GM12878 (cell line): ENCODE results near the gene ARAP2. TPM values are rescaled to one million over a fixed set of nuclear protein-coding genes. Genes with fewer than 3 reads are reported as not detected.

Source experiments
- CEBPB ChIP-seq, 2 experiments: fragments of 150-350 bp in 1 of 2; IDR thresholded peaks; 2 replicates each; pipeline ENCODE4 v1.6.1; 2012 to 2014; ENCODE audit warnings: low read depth in 2 of 2, low read length in 2 of 2, borderline replicate concordance in 1 of 2, inconsistent platforms in 1 of 2
- HDGF ChIP-seq: fragments of 450-650 bp; IDR thresholded peaks from 2 replicates; pipeline ENCODE4 v1.6.1; 2016; ENCODE audit warnings: antibody characterized with exemption
- MTA2 ChIP-seq: fragments of 450-650 bp; IDR thresholded peaks from 2 replicates; pipeline ENCODE4 v1.6.1; 2016; ENCODE audit warnings: low read depth, mild to moderate bottlenecking, moderate library complexity
- MYC ChIP-seq: IDR thresholded peaks from 2 replicates; pipeline ENCODE4 v1.6.1; 2011; ENCODE audit warnings: mild to moderate bottlenecking, low read length, moderate library complexity, inconsistent platforms; ENCODE audit not compliant: insufficient read depth, insufficient replicate concordance, insufficient read length, severe bottlenecking
- NFYB ChIP-seq: IDR thresholded peaks from 2 replicates; pipeline ENCODE4 v1.6.1; 2011; ENCODE audit warnings: low read depth, mild to moderate bottlenecking, low read length, improper control_type of control experiment, moderate library complexity; ENCODE audit not compliant: insufficient read depth
- PAX8 ChIP-seq: fragments of 450-650 bp; IDR thresholded peaks from 2 replicates; pipeline ENCODE4 v1.6.1; 2017; ENCODE audit warnings: mild to moderate bottlenecking, moderate library complexity
- SP1 ChIP-seq: IDR thresholded peaks from one replicate; pipeline ENCODE4 v1.6.1; 2011; ENCODE audit warnings: low read depth, low read length
- TBL1XR1 ChIP-seq: IDR thresholded peaks from 2 replicates; pipeline ENCODE4 v1.6.1; 2012; ENCODE audit warnings: low read depth, low read length, improper control_type of control experiment
- ZBED1 ChIP-seq: IDR thresholded peaks from 2 replicates; pipeline ENCODE4 v1.6.1; 2016; ENCODE audit warnings: borderline replicate concordance
- ZNF274 ChIP-seq: IDR thresholded peaks from one replicate; pipeline ENCODE4 v1.8.0; 2011; ENCODE audit not compliant: insufficient read length, insufficient read depth
- polyA plus RNA-seq, 11 experiments: library from polyadenylated mRNA; depleted of rRNA in 4 of 11; unstranded in 6 of 11; stranded (reverse) in 5 of 11; fragments of >200 nt; fragmentation: Nextera tagmentation in 4 of 11; fragmentation: Illumina TruSeq in 1 of 11; extraction: Ambion mirVana in 4 of 11; extraction: Trizol in 1 of 11; gene quantifications; 1 replicate in 1 of 11; 2 replicates in 10 of 11; pipeline versions ENCODE4 v1.2.1 to v1.2.3, GENCODE V29; 2011 to 2016; ENCODE audit warnings: inconsistent platforms in 2 of 11, missing spikeins in 2 of 11, low read depth in 1 of 11
- total RNA-seq, 4 experiments: library from RNA; depleted of rRNA in 3 of 4; stranded (reverse); fragments of >200 nt in 3 of 4; fragmentation: Illumina TruSeq in 1 of 4; extraction: Trizol in 1 of 4; gene quantifications; 2 replicates each; pipeline versions ENCODE4 v1.2.1 to v1.2.3, GENCODE V29; 2013 to 2021
- TF ChIP-seq, protein P1 (sequence below): fragments of 450-650 bp; IDR thresholded peaks from 2 replicates; pipeline ENCODE4 v1.6.1; 2017; ENCODE audit warnings: mild to moderate bottlenecking, moderate library complexity
- TF ChIP-seq, protein P2 (sequence below): IDR thresholded peaks from 2 replicates; pipeline ENCODE4 v1.6.1; 2012; ENCODE audit warnings: low read depth, low read length, improper control_type of control experiment
- TF ChIP-seq, protein P3 (sequence below): IDR thresholded peaks from 2 replicates; pipeline ENCODE4 v1.6.1; 2012; ENCODE audit warnings: mild to moderate bottlenecking, low read depth, low read length
- TF ChIP-seq, protein P4 (sequence below): fragments of 450-650 bp; IDR thresholded peaks from 2 replicates; pipeline ENCODE4 v1.6.1; 2014; ENCODE audit warnings: mild to moderate bottlenecking
- TF ChIP-seq, protein P5 (sequence below): IDR thresholded peaks from 2 replicates; pipeline ENCODE4 v1.6.1; 2012; ENCODE audit warnings: low read length, inconsistent platforms

The ARAP2 gene
- total and polyA plus RNA-seq, 10 of the 15 experiments (the other 5 are each of a cell fraction or from before 2014, with no cell fraction given), result 5.4 to 36.1 (median 12.2) TPM

DNA sequence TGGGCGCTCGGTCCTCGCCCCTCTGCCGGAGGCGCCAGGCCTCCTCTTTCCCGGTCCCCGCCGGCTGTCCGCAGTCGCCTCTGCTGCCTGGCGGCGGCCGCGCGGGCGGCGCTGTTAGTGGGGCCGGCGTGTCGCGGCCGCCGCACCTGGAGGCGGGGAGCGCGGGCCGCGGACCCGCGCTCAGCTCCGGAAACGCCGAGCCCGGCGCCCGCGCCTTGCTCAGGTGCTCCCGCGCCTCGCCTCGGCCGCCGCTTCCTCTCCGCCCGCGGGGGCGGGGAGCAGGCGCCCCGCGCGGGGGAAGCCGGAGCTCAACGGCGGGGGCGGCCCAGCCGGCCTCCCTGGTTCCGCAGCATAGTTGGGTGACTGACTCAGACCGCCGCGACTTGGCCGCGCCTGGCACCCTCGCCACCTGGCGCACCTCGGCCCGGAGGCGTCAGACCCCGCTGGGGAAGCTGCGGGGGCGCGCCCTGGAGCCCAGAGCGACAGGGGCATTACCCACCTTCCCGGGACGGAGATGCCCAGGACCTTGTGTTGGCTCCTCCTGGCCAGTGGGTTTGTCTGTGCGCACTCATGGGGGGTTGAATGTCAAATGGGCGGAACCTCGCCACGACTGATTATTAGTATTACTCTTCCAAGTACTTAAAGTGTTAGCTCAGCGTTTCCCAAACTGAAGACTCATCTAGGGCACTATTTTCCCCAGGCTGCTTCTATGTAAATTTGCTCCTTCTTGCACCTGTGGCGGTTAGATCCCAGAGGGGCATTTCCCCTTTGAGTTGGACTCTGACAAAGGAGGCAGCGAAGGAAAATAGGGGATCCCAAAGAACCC, at the start of gene ARAP2 (continued):
- TF ChIP-seq, protein P1, sequence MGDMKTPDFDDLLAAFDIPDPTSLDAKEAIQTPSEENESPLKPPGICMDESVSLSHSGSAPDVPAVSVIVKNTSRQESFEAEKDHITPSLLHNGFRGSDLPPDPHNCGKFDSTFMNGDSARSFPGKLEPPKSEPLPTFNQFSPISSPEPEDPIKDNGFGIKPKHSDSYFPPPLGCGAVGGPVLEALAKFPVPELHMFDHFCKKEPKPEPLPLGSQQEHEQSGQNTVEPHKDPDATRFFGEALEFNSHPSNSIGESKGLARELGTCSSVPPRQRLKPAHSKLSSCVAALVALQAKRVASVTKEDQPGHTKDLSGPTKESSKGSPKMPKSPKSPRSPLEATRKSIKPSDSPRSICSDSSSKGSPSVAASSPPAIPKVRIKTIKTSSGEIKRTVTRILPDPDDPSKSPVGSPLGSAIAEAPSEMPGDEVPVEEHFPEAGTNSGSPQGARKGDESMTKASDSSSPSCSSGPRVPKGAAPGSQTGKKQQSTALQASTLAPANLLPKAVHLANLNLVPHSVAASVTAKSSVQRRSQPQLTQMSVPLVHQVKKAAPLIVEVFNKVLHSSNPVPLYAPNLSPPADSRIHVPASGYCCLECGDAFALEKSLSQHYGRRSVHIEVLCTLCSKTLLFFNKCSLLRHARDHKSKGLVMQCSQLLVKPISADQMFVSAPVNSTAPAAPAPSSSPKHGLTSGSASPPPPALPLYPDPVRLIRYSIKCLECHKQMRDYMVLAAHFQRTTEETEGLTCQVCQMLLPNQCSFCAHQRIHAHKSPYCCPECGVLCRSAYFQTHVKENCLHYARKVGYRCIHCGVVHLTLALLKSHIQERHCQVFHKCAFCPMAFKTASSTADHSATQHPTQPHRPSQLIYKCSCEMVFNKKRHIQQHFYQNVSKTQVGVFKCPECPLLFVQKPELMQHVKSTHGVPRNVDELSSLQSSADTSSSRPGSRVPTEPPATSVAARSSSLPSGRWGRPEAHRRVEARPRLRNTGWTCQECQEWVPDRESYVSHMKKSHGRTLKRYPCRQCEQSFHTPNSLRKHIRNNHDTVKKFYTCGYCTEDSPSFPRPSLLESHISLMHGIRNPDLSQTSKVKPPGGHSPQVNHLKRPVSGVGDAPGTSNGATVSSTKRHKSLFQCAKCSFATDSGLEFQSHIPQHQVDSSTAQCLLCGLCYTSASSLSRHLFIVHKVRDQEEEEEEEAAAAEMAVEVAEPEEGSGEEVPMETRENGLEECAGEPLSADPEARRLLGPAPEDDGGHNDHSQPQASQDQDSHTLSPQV, result no peak
- TF ChIP-seq, protein P2, sequence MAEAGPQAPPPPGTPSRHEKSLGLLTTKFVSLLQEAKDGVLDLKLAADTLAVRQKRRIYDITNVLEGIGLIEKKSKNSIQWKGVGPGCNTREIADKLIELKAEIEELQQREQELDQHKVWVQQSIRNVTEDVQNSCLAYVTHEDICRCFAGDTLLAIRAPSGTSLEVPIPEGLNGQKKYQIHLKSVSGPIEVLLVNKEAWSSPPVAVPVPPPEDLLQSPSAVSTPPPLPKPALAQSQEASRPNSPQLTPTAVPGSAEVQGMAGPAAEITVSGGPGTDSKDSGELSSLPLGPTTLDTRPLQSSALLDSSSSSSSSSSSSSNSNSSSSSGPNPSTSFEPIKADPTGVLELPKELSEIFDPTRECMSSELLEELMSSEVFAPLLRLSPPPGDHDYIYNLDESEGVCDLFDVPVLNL, result no peak
- TF ChIP-seq MYC, result no peak
- peak; percentile 67; the same call in 1 of the 2 replicates for TF ChIP-seq TBL1XR1
- TF ChIP-seq HDGF, result no peak
- TF ChIP-seq, protein P3, sequence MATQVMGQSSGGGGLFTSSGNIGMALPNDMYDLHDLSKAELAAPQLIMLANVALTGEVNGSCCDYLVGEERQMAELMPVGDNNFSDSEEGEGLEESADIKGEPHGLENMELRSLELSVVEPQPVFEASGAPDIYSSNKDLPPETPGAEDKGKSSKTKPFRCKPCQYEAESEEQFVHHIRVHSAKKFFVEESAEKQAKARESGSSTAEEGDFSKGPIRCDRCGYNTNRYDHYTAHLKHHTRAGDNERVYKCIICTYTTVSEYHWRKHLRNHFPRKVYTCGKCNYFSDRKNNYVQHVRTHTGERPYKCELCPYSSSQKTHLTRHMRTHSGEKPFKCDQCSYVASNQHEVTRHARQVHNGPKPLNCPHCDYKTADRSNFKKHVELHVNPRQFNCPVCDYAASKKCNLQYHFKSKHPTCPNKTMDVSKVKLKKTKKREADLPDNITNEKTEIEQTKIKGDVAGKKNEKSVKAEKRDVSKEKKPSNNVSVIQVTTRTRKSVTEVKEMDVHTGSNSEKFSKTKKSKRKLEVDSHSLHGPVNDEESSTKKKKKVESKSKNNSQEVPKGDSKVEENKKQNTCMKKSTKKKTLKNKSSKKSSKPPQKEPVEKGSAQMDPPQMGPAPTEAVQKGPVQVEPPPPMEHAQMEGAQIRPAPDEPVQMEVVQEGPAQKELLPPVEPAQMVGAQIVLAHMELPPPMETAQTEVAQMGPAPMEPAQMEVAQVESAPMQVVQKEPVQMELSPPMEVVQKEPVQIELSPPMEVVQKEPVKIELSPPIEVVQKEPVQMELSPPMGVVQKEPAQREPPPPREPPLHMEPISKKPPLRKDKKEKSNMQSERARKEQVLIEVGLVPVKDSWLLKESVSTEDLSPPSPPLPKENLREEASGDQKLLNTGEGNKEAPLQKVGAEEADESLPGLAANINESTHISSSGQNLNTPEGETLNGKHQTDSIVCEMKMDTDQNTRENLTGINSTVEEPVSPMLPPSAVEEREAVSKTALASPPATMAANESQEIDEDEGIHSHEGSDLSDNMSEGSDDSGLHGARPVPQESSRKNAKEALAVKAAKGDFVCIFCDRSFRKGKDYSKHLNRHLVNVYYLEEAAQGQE, result no peak
- no peak for TF ChIP-seq NFYB
- TF ChIP-seq ZNF274, result no peak
- no peak; the same call in 1 of the 2 replicates for TF ChIP-seq ZBED1
- no peak for TF ChIP-seq CEBPB (IDR thresholded peaks at IDR 0.05; ENCODE audit: borderline replicate concordance in 1 of 2, low read depth in 2 of 2, low read length in 2 of 2)
- no peak for TF ChIP-seq PAX8
- TF ChIP-seq, protein P4, sequence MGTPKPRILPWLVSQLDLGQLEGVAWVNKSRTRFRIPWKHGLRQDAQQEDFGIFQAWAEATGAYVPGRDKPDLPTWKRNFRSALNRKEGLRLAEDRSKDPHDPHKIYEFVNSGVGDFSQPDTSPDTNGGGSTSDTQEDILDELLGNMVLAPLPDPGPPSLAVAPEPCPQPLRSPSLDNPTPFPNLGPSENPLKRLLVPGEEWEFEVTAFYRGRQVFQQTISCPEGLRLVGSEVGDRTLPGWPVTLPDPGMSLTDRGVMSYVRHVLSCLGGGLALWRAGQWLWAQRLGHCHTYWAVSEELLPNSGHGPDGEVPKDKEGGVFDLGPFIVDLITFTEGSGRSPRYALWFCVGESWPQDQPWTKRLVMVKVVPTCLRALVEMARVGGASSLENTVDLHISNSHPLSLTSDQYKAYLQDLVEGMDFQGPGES, result no peak
- no peak for TF ChIP-seq MTA2
- TF ChIP-seq, protein P5, sequence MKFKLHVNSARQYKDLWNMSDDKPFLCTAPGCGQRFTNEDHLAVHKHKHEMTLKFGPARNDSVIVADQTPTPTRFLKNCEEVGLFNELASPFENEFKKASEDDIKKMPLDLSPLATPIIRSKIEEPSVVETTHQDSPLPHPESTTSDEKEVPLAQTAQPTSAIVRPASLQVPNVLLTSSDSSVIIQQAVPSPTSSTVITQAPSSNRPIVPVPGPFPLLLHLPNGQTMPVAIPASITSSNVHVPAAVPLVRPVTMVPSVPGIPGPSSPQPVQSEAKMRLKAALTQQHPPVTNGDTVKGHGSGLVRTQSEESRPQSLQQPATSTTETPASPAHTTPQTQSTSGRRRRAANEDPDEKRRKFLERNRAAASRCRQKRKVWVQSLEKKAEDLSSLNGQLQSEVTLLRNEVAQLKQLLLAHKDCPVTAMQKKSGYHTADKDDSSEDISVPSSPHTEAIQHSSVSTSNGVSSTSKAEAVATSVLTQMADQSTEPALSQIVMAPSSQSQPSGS, result no peak
- TF ChIP-seq SP1, result no peak
